ENCODE data around the gene UBR1. TPM values are rescaled to one million over a fixed set of nuclear protein-coding genes. Genes with fewer than 3 reads are reported as not detected.

The UBR1 gene
- total and polyA plus RNA-seq, 10 of the 15 experiments (the other 5 are each of a cell fraction or from before 2014, with no cell fraction given) = 4.5 to 27.5 (median 16.7) TPM

- H3K9ac ChIP-seq (ENCODE audit: control insufficient read depth, insufficient read depth, low read length) = no peak overlapping the region
- FAIRE-seq (no peak), ATAC-seq (no peak), DNase-seq (ENCODE audit: low read depth, low spot score) (no peak)
- no peaks in the 10 kb centered on the region for H3K4me1 ChIP-seq (ENCODE audit: control insufficient read depth, insufficient read depth, low read length)
- in situ Hi-C loops (cut with MboI) = no loop called here
- CTCF ChIA-PET = no interaction called here
- peaks cover 9 to 10% of the 10 kb centered on the region in 2 experiments; a peak in 3 of 4 replicates for H3K36me3 ChIP-seq (ENCODE audit: control insufficient read depth in 2 of 2, insufficient read depth in 2 of 2, low read length in 1 of 2)
- peaks cover 6% of the 10 kb centered on the region; the same call in 2 of the 3 replicates for H3K9me3 ChIP-seq (replicated peaks; ENCODE audit: control insufficient read depth, insufficient read depth, low read length)
- no peak overlapping the region for H3K27ac ChIP-seq (ENCODE audit: control insufficient read depth, insufficient read depth)
- no peaks in the 10 kb centered on the region for H4K20me1 ChIP-seq (ENCODE audit: control insufficient read depth, insufficient read depth)
- H2AFZ ChIP-seq (ENCODE audit: control insufficient read depth, low read depth, low read length) = no peak overlapping the region
- H3K4me3 ChIP-seq = no peak overlapping the region
- SMC1A ChIA-PET (ENCODE audit: uncharacterized antibody, unreplicated experiment) = interaction anchor here (1.2 kb wide), 1 partner anchor 10 kb away, joined by 3 read pairs; no protein-coding TSS in a partner anchor
- H3K79me2 ChIP-seq (ENCODE audit: control insufficient read depth, insufficient read depth, low read length) = no peaks in the 10 kb centered on the region
- H3K27me3 ChIP-seq (replicated peaks in 1 of 2; ENCODE audit: control insufficient read depth in 2 of 2, insufficient read depth in 2 of 2, low read length in 1 of 2) = no peaks in the 10 kb centered on the region
- BruUV-seq (replicated peaks) = no TSS peak
- H3K4me2 ChIP-seq (ENCODE audit: control insufficient read depth, insufficient read depth) = no peak overlapping the region
- 99% methylated on average over 14 of the region's 14 CpGs for WGBS (ENCODE audit: insufficient coverage, insufficient replicate concordance, low lambda C conversion rate, missing lambda C conversion rate)
- POLR2A ChIA-PET = no interaction called here
- intact Hi-C loops (cut with micrococcal nuclease; ENCODE audit: unreplicated experiment) = no loop called here
- RAD21 ChIA-PET (ENCODE audit: unreplicated experiment) = no interaction called here
- no peak for TF ChIP-seq HCFC1 (IDR thresholded peaks at IDR 0.05; ENCODE audit: low read length)
- TF ChIP-seq RFX5 (IDR thresholded peaks at IDR 0.05; ENCODE audit: low read depth, low read length) = no peak
- TF ChIP-seq EGR1 (IDR thresholded peaks at IDR 0.05; ENCODE audit: borderline replicate concordance in 1 of 2, low read depth in 2 of 2, low read length in 2 of 2) = no peak
Measured at GRCh38 chr15:43008150-43008549, 97.7 kb downstream of the UBR1 start.

GRCh38 chr15:43007551-43007950 lies 98.3 kb downstream of the UBR1 start:
- DNase-seq (ENCODE audit: low read depth, low spot score) (no peak), ATAC-seq (no peak), FAIRE-seq (no peak)
- ChIA-PET RAD21 (ENCODE audit: unreplicated experiment) (no interaction called here), SMC1A (ENCODE audit: uncharacterized antibody, unreplicated experiment) (interaction anchor here (0.6 to 1.2 kb wide), 2 partner anchors 10 to 350 kb away, joined by 3 read pairs; no protein-coding TSS in a partner anchor), CTCF (no interaction called here), POLR2A (no interaction called here)
- H3K4me1 ChIP-seq (ENCODE audit: control insufficient read depth, insufficient read depth, low read length) = no peaks in the 10 kb centered on the region
- in situ Hi-C loops (cut with MboI) = no loop called here
- H3K36me3 ChIP-seq (ENCODE audit: control insufficient read depth in 2 of 2, insufficient read depth in 2 of 2, low read length in 1 of 2) = peaks cover 9 to 10% of the 10 kb centered on the region in 2 experiments; a peak in 3 of 4 replicates
- H3K4me2 ChIP-seq (ENCODE audit: control insufficient read depth, insufficient read depth) = no peak overlapping the region
- TF ChIP-seq STAT1 (conservative IDR thresholded peaks at IDR 0.05) (no peak), E2F4 (IDR thresholded peaks at IDR 0.05; ENCODE audit: low read depth, low read length) (no peak), PBX3 (IDR thresholded peaks at IDR 0.05; ENCODE audit: insufficient replicate concordance, low read depth, low read length) (no peak), ETV6 (conservative IDR thresholded peaks at IDR 0.05 in 1 of 2, IDR thresholded peaks at IDR 0.05 in 1 of 2; ENCODE audit: borderline replicate concordance in 1 of 2, low read depth in 1 of 2) (no peak)
- no peak overlapping the region for H3K4me3 ChIP-seq
- H3K27me3 ChIP-seq (replicated peaks in 1 of 2; ENCODE audit: control insufficient read depth in 2 of 2, insufficient read depth in 2 of 2, low read length in 1 of 2) = no peaks in the 10 kb centered on the region
- intact Hi-C loops (cut with micrococcal nuclease; ENCODE audit: unreplicated experiment) = no loop called here
- H3K9ac ChIP-seq (ENCODE audit: control insufficient read depth, insufficient read depth, low read length) = no peak overlapping the region
- no peaks in the 10 kb centered on the region for H3K79me2 ChIP-seq (ENCODE audit: control insufficient read depth, insufficient read depth, low read length)
- no TSS peak for BruUV-seq (replicated peaks)
- no peak overlapping the region for H3K27ac ChIP-seq (ENCODE audit: control insufficient read depth, insufficient read depth)
- no peak overlapping the region for H2AFZ ChIP-seq (ENCODE audit: control insufficient read depth, low read depth, low read length)
- 96% methylated on average over 1 of the region's 1 CpG for WGBS (ENCODE audit: insufficient coverage, insufficient replicate concordance, low lambda C conversion rate, missing lambda C conversion rate)
- peaks cover 6% of the 10 kb centered on the region; the same call in 2 of the 3 replicates for H3K9me3 ChIP-seq (replicated peaks; ENCODE audit: control insufficient read depth, insufficient read depth, low read length)
- H4K20me1 ChIP-seq (ENCODE audit: control insufficient read depth, insufficient read depth) = no peaks in the 10 kb centered on the region

Measured in GM12878 (cell line).